ENCODE data around the gene AMD1.

- no peak for TF ChIP-seq BHLHE40 (IDR thresholded peaks at IDR 0.05; ENCODE audit: borderline replicate concordance)
- no peak for TF ChIP-seq ELF4 (IDR thresholded peaks at IDR 0.05)
- TF ChIP-seq FOXK2 (IDR thresholded peaks at IDR 0.05): no peak
- no peak for TF ChIP-seq FOXM1 (IDR thresholded peaks at IDR 0.05; ENCODE audit: borderline replicate concordance)
- TF ChIP-seq TARDBP (IDR thresholded peaks at IDR 0.05): no peak
Observed at GRCh38 chr6:110897433-110897832, 22.8 kb downstream of the AMD1 start.

All from HEK293T (cell line).